ENCODE measurements around the gene DDX31. TPM values are rescaled to one million over a fixed set of nuclear protein-coding genes. Genes with fewer than 3 reads are reported as not detected.

DDX31 gene
- total and polyA plus RNA-seq, 2 donors (not counting 1 experiment from before 2014, with no cell fraction given): 16.4 to 22.7 TPM

DNA sequence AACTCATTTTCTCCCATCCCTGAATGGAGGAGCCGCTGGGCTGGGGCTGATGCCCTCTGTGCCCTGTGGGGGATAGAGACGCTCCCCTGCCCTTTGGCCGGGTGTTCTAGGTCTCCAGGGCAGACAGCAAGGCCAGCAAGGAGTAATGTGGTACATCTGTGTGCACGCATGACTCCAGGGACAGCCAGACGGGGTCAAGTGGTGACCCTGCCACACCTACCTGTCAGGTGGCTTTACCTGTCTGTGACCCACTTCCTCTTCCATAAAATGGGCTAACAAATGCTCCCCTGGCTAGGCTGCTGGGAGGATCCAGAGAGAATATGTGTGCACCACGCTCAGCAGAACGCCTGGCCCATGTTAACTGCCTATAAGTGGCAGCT is 122.7 kb downstream of the DDX31 start:
- Histone ChIP-seq H3K27ac (ENCODE audit: low read length in 2 of 2) (no peak overlapping the region), H3K4me1 (ENCODE audit: control insufficient read depth in 2 of 2, insufficient read depth in 2 of 2, low read length in 2 of 2) (peaks cover 3 to 8% of the 10 kb centered on the region in 2 donors), H3K4me3 (ENCODE audit: control extremely low read depth in 1 of 5, extremely low read depth in 1 of 5, insufficient read depth in 1 of 5, low read depth in 2 of 5, low read length in 4 of 5) (no peak overlapping the region), H2AFZ (ENCODE audit: insufficient read depth, low read depth, low read length, poor library complexity, severe bottlenecking) (no peak overlapping the region), H3K4me2 (replicated peaks; ENCODE audit: low read depth, low read length, poor library complexity, severe bottlenecking) (no peak overlapping the region), H3K9me3 (ENCODE audit: control extremely low read depth in 1 of 3, control insufficient read depth in 2 of 3, insufficient read depth in 1 of 3, low read length in 2 of 3) (no peaks in the 10 kb centered on the region), H3K36me3 (replicated peaks in 1 of 2; ENCODE audit: control extremely low read depth in 1 of 2, control insufficient read depth in 1 of 2, extremely low read depth in 1 of 2, insufficient read depth in 2 of 2, low read length in 1 of 2) (no peaks in the 10 kb centered on the region), H3K9ac (ENCODE audit: low read length) (no peak overlapping the region), H4K20me1 (ENCODE audit: control insufficient read depth, insufficient read depth, low read length, poor library complexity, severe bottlenecking) (no peaks in the 10 kb centered on the region), H3K27me3 (replicated peaks in 1 of 4; ENCODE audit: control extremely low read depth in 1 of 4, control insufficient read depth in 3 of 4, insufficient read depth in 4 of 4, low read length in 3 of 4) (peaks cover 0 to 22% (median 0%) of the 10 kb centered on the region in 4 experiments), H3K79me2 (ENCODE audit: control insufficient read depth, insufficient read depth, low read length) (no peaks in the 10 kb centered on the region)
- Mint-ChIP-seq H3K9me3 (ENCODE audit: insufficient read depth) (no peaks in the 10 kb centered on the region), H3K4me3 (no peak overlapping the region), H3K27ac (no peak overlapping the region), H3K4me1 (peaks cover 5% of the 10 kb centered on the region), H3K27me3 (peaks cover 19% of the 10 kb centered on the region)
- ChIA-PET POLR2A (no interaction called here), CTCF (no interaction called here)
- 95% methylated on average over 6 of the region's 7 CpGs for WGBS (ENCODE audit: insufficient coverage)
- no peak for TF ChIP-seq EZH2 (IDR thresholded peaks at IDR 0.05; ENCODE audit: borderline replicate concordance, insufficient read depth, low read depth, low read length, poor library complexity, severe bottlenecking)
- TF ChIP-seq, protein P1, sequence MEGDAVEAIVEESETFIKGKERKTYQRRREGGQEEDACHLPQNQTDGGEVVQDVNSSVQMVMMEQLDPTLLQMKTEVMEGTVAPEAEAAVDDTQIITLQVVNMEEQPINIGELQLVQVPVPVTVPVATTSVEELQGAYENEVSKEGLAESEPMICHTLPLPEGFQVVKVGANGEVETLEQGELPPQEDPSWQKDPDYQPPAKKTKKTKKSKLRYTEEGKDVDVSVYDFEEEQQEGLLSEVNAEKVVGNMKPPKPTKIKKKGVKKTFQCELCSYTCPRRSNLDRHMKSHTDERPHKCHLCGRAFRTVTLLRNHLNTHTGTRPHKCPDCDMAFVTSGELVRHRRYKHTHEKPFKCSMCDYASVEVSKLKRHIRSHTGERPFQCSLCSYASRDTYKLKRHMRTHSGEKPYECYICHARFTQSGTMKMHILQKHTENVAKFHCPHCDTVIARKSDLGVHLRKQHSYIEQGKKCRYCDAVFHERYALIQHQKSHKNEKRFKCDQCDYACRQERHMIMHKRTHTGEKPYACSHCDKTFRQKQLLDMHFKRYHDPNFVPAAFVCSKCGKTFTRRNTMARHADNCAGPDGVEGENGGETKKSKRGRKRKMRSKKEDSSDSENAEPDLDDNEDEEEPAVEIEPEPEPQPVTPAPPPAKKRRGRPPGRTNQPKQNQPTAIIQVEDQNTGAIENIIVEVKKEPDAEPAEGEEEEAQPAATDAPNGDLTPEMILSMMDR (IDR thresholded peaks at IDR 0.05): no peak
- DNase-seq (no peak), ATAC-seq (ENCODE audit: low read depth) (no peak)
- intact Hi-C loops (cut with micrococcal nuclease): no loop called here

DNA sequence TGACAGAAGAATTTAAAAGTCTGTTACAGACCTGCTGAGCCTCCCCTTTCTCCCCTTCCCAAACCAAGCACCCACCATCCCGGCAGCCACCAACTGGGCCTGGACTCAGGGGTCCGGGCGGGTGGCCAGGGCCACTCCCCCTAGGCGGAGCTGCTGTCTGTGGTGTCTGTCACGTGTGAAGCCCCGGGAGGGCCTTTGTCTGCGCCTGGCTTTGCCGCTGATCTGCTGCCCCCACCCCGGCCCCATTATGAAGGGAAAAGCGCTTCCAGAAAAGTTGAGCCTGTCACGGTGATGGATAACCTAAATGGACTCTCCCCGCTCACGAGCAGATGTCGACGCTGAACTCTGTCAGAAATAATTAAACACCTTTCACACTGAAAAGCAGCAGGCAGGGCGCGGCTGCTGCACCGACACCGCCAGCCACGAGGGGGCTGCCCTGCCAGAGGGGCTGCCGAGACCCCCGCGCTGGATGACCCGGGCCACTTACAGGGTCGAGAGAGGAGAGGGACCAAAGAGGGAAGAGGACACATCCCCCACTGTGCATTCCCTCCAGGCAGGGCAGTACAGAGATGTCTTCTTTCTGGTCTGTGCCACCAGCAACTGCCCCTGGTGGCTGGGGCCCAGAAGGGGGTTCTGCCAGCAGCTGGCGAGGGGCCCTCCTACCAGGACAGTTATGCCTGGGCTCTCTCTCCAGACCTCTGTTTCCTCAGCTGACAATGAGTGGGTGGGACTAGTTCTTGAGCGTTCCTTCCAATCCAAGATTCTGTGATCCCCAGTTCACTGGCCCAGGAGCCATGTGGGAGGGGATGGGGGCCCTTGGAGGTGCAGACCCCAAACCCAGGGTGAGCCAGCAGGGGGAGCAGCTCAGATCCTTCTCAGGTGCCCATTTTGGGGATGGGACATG is 123.4 kb downstream of the DDX31 start:
- CTCF ChIA-PET: no interaction called here
- ATAC-seq (ENCODE audit: low read depth) (no peak), DNase-seq (peak; percentile 10)
- TF ChIP-seq, protein P1 (IDR thresholded peaks at IDR 0.05): peak; percentile 34
- TF ChIP-seq EZH2 (IDR thresholded peaks at IDR 0.05; ENCODE audit: borderline replicate concordance, insufficient read depth, low read depth, low read length, poor library complexity, severe bottlenecking): no peak
- Histone ChIP-seq H3K4me2 (replicated peaks; ENCODE audit: low read depth, low read length, poor library complexity, severe bottlenecking) (peak overlapping the region; percentile 23), H3K79me2 (ENCODE audit: control insufficient read depth, insufficient read depth, low read length) (no peaks in the 10 kb centered on the region), H2AFZ (ENCODE audit: insufficient read depth, low read depth, low read length, poor library complexity, severe bottlenecking) (peak overlapping the region; percentile 9), H4K20me1 (ENCODE audit: control insufficient read depth, insufficient read depth, low read length, poor library complexity, severe bottlenecking) (no peaks in the 10 kb centered on the region), H3K27ac (ENCODE audit: low read length in 2 of 2) (no peak overlapping the region), H3K9ac (ENCODE audit: low read length) (no peak overlapping the region), H3K4me3 (ENCODE audit: control extremely low read depth in 1 of 5, extremely low read depth in 1 of 5, insufficient read depth in 1 of 5, low read depth in 2 of 5, low read length in 4 of 5) (no peak overlapping the region), H3K27me3 (replicated peaks in 1 of 4; ENCODE audit: control extremely low read depth in 1 of 4, control insufficient read depth in 3 of 4, insufficient read depth in 4 of 4, low read length in 3 of 4) (peaks cover 0 to 23% (median 0%) of the 10 kb centered on the region in 4 experiments), H3K4me1 (ENCODE audit: control insufficient read depth in 2 of 2, insufficient read depth in 2 of 2, low read length in 2 of 2) (peaks cover 3 to 8% of the 10 kb centered on the region in 2 donors), H3K9me3 (ENCODE audit: control extremely low read depth in 1 of 3, control insufficient read depth in 2 of 3, insufficient read depth in 1 of 3, low read length in 2 of 3) (no peaks in the 10 kb centered on the region), H3K36me3 (replicated peaks in 1 of 2; ENCODE audit: control extremely low read depth in 1 of 2, control insufficient read depth in 1 of 2, extremely low read depth in 1 of 2, insufficient read depth in 2 of 2, low read length in 1 of 2) (no peaks in the 10 kb centered on the region)
- Mint-ChIP-seq H3K4me1 (peaks cover 5% of the 10 kb centered on the region), H3K4me3 (peak overlapping the region; percentile 10), H3K9me3 (ENCODE audit: insufficient read depth) (no peaks in the 10 kb centered on the region), H3K27me3 (peaks cover 19% of the 10 kb centered on the region), H3K27ac (no peak overlapping the region)
- POLR2A ChIA-PET: no interaction called here
- intact Hi-C loops (cut with micrococcal nuclease): no loop called here
- WGBS (ENCODE audit: insufficient coverage): 5% methylated on average over 20 of the region's 27 CpGs
